Stimulated activated CD8-positive, alpha-beta memory T cell treated with anti-CD3 and anti-CD28 coated beads, Interleukin-12 subunit alpha, Interleukin-12 subunit beta, amount 100 ng/mL, for 4 hours (primary cell): ENCODE data around the gene ZBTB21.
"Not testable (repeated sequence)": the region's sequence is repeated elsewhere in the genome, so short reads cannot be mapped to it uniquely, and the experiment has no call there.

Experiments
- DNase-seq: peaks from one replicate; pipeline ENCODE4 v3.0.0-alpha.2; 2020; ENCODE audit warnings: low read depth

ZBTB21 gene

DNA sequence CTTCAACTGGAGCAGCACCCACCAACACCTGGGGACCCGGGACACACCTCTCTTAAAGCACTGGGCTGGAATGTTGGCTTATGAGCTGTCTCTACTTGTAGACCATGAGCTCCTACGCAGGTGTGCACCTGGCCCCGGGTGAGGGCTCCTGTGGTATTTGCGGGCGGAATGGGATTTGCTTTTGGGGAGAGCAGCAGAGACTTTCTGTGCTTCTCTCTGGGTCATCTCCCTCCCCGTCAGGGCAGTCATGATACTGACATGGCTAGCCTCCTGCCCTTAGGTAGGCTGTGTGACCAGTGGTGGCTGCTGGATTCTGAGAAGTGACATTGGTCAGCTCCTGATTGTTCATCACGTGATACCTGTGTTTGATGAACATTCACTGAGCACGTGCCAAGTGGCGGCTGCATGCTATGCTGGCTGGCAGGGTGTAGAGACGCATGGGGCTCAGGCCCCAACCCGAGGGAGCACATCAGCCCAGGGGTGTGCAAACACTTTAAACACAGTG, 9.0 kb upstream of the ZBTB21 start:
- DNase-seq, result no peak

- no peak for DNase-seq
Measured at GRCh38 chr21:42017022-42017421, 6.9 kb upstream of the ZBTB21 start.

GRCh38 chr21:42016364-42016985, 6.3 kb upstream of the ZBTB21 start:
- no peak for DNase-seq

- DNase-seq, result no peak
Measured at GRCh38 chr21:42013931-42014330, 3.8 kb upstream of the ZBTB21 start.

DNA sequence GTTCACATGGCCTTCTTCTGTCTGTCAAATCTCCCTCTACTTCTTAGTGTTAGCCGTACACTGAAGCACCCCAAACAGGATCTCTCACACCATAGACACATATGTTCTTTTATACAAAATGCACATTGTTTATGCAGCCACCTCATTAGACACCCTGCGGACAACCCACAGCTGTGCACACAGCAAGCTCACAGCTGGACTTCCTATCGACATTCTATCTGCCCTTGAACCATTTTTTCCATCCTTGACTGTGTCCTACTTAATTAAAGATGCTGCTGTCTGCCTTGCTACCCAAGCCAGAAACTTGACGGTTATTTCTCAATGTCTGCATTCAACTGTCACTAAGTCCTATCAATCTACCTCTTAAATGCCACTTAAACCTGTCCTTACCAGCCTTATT, 3.2 kb upstream of the ZBTB21 start:
- no peak for DNase-seq

DNA sequence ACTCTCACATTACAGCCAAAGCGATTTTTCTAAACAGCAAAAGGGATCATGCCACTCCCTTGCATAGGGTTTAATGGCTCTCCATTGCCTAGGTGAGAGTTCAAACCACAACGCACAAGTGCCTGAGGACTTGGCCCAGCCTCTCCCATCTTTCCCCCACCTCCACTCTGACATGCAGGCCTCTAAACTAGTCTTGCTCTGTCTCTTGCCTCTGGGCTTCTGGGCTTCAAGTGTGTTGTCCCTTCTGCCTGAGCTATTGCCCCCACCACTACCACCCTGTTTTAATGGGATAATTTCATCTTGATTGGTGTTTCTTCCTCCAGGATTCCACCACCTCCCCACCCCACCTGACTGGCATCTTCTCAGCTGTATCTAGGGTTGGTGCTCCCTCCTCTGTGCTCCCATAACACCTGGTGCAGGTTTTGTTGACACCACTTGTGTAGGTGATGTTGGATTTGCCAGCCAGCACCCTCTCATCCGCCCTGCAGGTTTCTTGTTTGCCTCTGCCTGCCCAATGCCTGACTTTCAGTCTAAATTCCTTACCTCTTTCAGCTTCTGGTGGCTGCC, 2.7 kb upstream of the ZBTB21 start:
- DNase-seq, result no peak

- DNase-seq, result no peak
Measured at GRCh38 chr21:42012344-42012743, 2.2 kb upstream of the ZBTB21 start.

GRCh38 chr21:42010507-42011495, 641 bp upstream of the ZBTB21 start:
- peak; percentile 10 for DNase-seq

- peak; percentile 37 for DNase-seq
Measured at GRCh38 chr21:42009018-42009830, 936 bp downstream of the ZBTB21 start.

GRCh38 chr21:42007356-42007940, 2.7 kb downstream of the ZBTB21 start:
- DNase-seq, result no peak

DNA sequence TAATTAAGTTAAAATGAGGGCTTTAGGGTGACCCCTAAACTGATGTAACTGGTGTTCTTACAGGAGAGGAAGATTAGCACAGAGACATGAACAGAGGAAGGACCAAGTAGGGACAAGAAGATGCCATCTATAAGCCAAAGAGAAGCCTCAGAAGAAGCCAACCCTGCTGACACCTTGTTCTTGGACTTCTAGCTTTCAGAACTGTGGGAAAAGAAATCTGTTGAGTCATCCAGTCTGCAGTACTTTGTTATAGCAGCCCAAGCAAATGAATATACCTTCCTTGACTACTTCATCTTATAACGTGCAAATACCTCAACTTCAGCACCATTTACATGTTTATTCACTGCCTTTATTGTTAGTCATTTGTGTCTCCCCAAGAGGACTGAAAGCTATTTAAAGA, 3.4 kb downstream of the ZBTB21 start:
- no peak for DNase-seq

DNA sequence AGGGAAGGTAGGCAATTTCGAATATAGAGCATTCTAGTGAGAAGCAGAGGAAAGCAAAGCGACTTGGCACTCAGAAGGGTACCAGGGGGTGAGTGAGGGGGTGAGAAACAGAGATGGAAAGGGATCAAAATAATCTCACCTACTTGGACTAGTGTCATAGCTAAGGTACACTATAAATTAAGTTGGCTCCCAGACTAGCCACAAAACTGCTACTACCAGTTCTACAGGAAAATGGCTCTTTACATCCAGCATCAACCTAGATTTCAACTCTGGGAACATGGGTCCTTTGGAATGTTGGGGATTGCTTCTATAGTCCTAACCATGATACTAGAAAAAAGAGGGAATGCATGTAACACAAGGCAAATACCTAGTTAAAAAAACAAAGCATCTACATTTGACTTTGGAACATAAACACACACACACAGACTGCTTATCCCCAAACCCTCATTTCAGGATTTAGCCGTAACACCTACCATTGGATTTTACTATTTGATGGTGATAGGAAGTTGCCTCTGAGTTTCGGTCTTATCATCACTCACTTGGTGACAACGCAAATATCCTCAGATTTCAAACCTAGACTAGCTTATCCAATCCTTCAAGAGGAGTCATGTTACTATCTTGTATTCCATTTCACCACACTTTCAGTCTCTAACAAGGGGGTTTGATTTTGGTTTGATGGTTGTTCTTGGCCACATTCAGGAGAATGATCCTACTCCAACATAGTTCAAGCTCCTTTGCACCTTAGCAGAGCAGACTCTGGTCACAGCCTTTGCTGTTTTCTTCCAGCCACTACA, 5.6 kb downstream of the ZBTB21 start:
- DNase-seq, result no peak

GRCh38 chr21:42003051-42003461, 7.1 kb downstream of the ZBTB21 start:
- no peak for DNase-seq

- peak; percentile 24 for DNase-seq
Measured at GRCh38 chr21:42002421-42002958, 7.7 kb downstream of the ZBTB21 start.

DNA sequence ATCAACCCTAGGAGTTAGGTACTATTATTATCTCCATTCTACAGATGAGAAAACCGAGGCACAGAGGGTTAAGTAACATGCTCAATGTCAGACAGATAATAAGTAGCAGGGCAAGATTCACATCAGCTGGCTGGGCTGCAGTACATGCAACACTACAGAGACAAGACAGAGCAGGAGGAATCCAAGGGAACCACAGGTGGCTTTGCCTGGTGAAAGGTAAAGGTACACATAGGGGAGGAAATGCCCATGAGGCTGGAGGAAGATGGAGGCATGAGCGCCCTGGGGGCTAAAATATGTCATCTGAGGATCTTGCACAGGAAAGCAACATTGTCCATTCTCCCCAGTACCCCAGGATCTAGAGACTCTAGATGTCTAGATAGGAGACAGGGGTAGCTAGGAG, 8.4 kb downstream of the ZBTB21 start:
- DNase-seq, result no peak

DNA sequence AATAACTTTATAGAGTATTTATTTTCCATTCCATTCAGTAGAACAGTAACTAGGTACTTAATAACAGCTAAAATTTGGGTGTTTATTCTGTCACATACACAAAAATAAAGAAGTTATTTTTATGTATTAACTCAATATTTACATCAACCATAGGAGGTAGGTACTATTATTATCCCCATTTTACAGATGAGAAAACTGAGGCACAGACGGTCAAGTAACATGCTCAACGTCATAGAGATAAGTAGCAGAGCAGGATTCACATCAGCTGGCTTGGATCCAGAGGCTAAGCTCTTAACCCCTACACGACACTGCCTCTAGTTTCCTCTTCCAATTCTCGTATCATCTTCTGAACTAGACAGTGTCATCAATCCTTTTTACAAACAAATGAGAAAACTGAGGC, 9.3 kb downstream of the ZBTB21 start:
- no peak for DNase-seq

GRCh38 chr21:41997657-41998056, 12.5 kb downstream of the ZBTB21 start:
- DNase-seq, result no peak

- DNase-seq, result no peak
Measured at GRCh38 chr21:41995577-41995976, 14.6 kb downstream of the ZBTB21 start.

DNA sequence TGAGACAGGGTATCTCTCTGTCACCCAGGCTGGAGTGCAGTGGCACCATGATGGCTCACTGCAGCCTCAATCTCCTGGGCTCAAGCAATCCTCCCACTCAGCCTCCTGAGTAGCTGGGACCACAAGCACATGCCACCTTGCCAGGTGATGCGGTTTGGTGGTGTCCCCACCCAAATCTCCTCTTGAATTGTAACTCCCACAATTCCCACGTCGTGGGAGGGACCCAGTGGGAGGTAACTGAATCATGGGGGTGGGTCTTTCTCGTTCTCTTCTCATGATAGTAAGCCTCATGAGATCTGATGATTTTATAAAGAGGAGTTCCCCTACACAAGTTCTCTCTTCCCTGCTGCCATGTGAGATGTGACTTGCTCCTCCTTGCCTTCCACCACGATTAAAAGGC, 15.5 kb downstream of the ZBTB21 start:
- DNase-seq, result not testable (repeated sequence)

- no peak for DNase-seq
Measured at GRCh38 chr21:41993744-41994143, 16.4 kb downstream of the ZBTB21 start.
